ENCODE data around the gene ZNF835. TPM values are rescaled to one million over a fixed set of nuclear protein-coding genes. Genes with fewer than 3 reads are reported as not detected.

Gene ZNF835
- total RNA-seq, 6 experiments from 2014 or later: 0.15 to 1.3 (median 0.53) TPM

- Histone ChIP-seq H3K36me3 (no peaks in the 10 kb centered on the region), H3K9me3 (no peaks in the 10 kb centered on the region), H3K27me3 (no peaks in the 10 kb centered on the region), H3K27ac (no peak overlapping the region), H3K4me1 (no peaks in the 10 kb centered on the region), H3K4me3 (peak overlapping the region in 1 of 3 donors; percentile 59)
- intact Hi-C loops (cut with DNase I): no loop called here
- DNase-seq (no peak), ATAC-seq (no peak)
- TF ChIP-seq POLR2A (IDR thresholded peaks at IDR 0.05) (no peak), CTCF (IDR thresholded peaks at IDR 0.05) (no peak)
- 100% methylated on average over 1 of the region's 17 CpGs for WGBS (ENCODE audit: insufficient coverage, low coverage, low lambda C conversion rate, missing lambda C conversion rate)
Observed at GRCh38 chr19:56670401-56670960, 1.1 kb downstream of the ZNF835 start.

GRCh38 chr19:56668676-56669075 is 2.9 kb downstream of the ZNF835 start:
- Histone ChIP-seq H3K36me3 (no peaks in the 10 kb centered on the region), H3K4me3 (no peak overlapping the region), H3K9me3 (no peaks in the 10 kb centered on the region), H3K4me1 (no peaks in the 10 kb centered on the region), H3K27me3 (no peaks in the 10 kb centered on the region), H3K27ac (no peak overlapping the region)
- DNase-seq (no peak), ATAC-seq (no peak)
- WGBS (ENCODE audit: insufficient coverage, low coverage, low lambda C conversion rate, missing lambda C conversion rate): 50% methylated on average over 2 of the region's 9 CpGs
- intact Hi-C loops (cut with DNase I): no loop called here
- no peak for TF ChIP-seq POLR2A (IDR thresholded peaks at IDR 0.05)
- TF ChIP-seq CTCF (IDR thresholded peaks at IDR 0.05): no peak

- TF ChIP-seq CTCF (IDR thresholded peaks at IDR 0.05) (no peak), POLR2A (IDR thresholded peaks at IDR 0.05) (no peak)
- DNase-seq (no peak), ATAC-seq (no peak)
- H3K27me3 ChIP-seq: no peaks in the 10 kb centered on the region
- no peak overlapping the region for H3K27ac ChIP-seq
- no peaks in the 10 kb centered on the region for H3K9me3 ChIP-seq
- H3K4me1 ChIP-seq: no peaks in the 10 kb centered on the region
- WGBS (ENCODE audit: insufficient coverage, low coverage, low lambda C conversion rate, missing lambda C conversion rate): 88% methylated on average over 1 of the region's 6 CpGs
- intact Hi-C loops (cut with DNase I): no loop called here
- no peak overlapping the region for H3K4me3 ChIP-seq
- H3K36me3 ChIP-seq: no peaks in the 10 kb centered on the region
Observed at GRCh38 chr19:56667311-56667870, 4.2 kb downstream of the ZNF835 start.

- Histone ChIP-seq H3K4me3 (no peak overlapping the region), H3K36me3 (no peaks in the 10 kb centered on the region), H3K27ac (no peak overlapping the region), H3K4me1 (no peaks in the 10 kb centered on the region), H3K9me3 (no peaks in the 10 kb centered on the region), H3K27me3 (no peaks in the 10 kb centered on the region)
- TF ChIP-seq CTCF (IDR thresholded peaks at IDR 0.05) (no peak), POLR2A (IDR thresholded peaks at IDR 0.05) (no peak)
- no peak for ATAC-seq
- DNase-seq: no peak
- intact Hi-C loops (cut with DNase I): no loop called here
- WGBS (ENCODE audit: insufficient coverage, low coverage, low lambda C conversion rate, missing lambda C conversion rate): no CpG with 5 or more reads among the region's 43 CpGs
Observed at GRCh38 chr19:56664511-56664910, 7.0 kb downstream of the ZNF835 start.

Measured in right lobe of liver (tissue), 6 donors.